ENCODE data around the gene CHRNB1. TPM values are rescaled to one million over a fixed set of nuclear protein-coding genes. Genes with fewer than 3 reads are reported as not detected.
A peak's percentile ranks its signal among the peaks of the same experiment; 100 is the strongest.

Gene CHRNB1
- total RNA-seq, 4 donors from 2014 or later = 5.0 to 12.8 (median 8.1) TPM

DNA sequence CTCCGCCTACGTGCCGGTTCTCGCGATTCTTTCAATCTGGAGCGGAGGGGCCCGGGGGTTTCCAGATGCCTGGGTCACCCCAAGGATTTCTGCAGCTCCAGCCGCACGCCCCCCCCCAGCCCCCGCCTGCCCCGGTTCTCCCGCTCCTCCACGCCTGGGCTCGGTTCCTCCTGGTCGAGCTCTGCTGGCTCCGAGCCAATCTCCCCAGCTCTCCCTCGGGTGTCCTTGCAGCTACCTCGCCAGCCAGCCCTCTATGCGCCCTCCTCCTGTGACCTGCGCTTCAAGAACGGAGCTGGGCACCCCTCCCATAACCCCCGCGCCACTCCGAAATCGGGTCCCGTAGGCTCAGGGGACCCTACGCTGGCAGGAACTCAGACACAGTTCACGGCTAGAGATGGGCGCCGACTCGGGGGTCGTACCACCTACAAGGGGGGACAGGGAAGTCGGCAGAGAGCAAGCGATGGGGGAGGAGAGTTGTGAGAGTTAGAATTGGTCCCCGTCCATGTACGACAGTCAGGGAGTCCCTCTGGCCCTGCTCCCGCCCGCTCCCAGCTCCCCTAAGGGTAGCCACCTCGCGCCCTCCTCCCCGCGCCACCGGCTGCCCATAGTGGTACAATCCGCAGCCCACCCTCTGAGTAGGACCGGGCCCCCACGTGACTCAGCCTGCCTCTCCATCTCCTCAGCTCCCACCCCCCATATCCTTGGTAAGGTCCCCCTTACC, 4.6 kb upstream of the CHRNB1 start:
- WGBS = 7% methylated on average over 23 of the region's 46 CpGs
- Histone ChIP-seq H3K27ac (replicated peaks in 1 of 4) (no peak overlapping the region), H3K4me1 (peaks cover 64 to 72% (median 68%) of the 10 kb centered on the region in 4 donors)

DNA sequence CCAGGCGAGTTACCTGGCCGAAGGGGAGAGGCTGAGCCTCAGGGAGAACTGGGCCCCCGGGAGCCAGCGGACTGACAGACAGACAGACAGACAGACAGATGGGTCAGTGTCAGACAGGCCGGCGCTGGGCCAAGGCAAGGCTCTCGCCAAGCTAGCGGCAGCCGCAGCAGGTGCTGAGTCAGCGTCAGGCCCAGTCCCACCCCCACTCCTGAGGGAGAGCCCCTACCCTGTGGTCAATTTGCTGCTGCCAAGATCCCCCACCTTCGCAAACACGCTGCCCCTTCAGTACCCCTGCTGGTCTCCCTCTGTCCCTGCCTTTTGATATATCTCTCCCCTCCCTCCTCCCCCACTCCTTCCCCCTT, 4.0 kb upstream of the CHRNB1 start:
- Histone ChIP-seq H3K27ac (replicated peaks in 1 of 4) (no peak overlapping the region), H3K36me3 (no peaks in the 10 kb centered on the region), H3K4me1 (peaks cover 64 to 72% (median 67%) of the 10 kb centered on the region in 4 donors), H3K9me3 (no peaks in the 10 kb centered on the region), H3K4me3 (peak overlapping the region in 2 of 4 donors; percentile 37 to 43), H3K27me3 (peaks cover 0 to 98% (median 48%) of the 10 kb centered on the region in 4 donors)
- WGBS = 23% methylated on average over 12 of the region's 12 CpGs
- intact Hi-C loops (cut with DNase I) = no loop called here
- DNase-seq (ENCODE audit: extremely low spot score) = no peak
- TF ChIP-seq POLR2A (IDR thresholded peaks at IDR 0.05; ENCODE audit: low read depth) = no peak
- TF ChIP-seq EP300 (IDR thresholded peaks at IDR 0.05) = no peak
- no peak for TF ChIP-seq POLR2AphosphoS5 (IDR thresholded peaks at IDR 0.05)
- TF ChIP-seq, protein P1, sequence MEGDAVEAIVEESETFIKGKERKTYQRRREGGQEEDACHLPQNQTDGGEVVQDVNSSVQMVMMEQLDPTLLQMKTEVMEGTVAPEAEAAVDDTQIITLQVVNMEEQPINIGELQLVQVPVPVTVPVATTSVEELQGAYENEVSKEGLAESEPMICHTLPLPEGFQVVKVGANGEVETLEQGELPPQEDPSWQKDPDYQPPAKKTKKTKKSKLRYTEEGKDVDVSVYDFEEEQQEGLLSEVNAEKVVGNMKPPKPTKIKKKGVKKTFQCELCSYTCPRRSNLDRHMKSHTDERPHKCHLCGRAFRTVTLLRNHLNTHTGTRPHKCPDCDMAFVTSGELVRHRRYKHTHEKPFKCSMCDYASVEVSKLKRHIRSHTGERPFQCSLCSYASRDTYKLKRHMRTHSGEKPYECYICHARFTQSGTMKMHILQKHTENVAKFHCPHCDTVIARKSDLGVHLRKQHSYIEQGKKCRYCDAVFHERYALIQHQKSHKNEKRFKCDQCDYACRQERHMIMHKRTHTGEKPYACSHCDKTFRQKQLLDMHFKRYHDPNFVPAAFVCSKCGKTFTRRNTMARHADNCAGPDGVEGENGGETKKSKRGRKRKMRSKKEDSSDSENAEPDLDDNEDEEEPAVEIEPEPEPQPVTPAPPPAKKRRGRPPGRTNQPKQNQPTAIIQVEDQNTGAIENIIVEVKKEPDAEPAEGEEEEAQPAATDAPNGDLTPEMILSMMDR (IDR thresholded peaks at IDR 0.05) = no peak

More for the DNA sequence above, 4.6 kb upstream of the CHRNB1 start:
- intact Hi-C loops (cut with DNase I) = no loop called here
- TF ChIP-seq EP300 (IDR thresholded peaks at IDR 0.05) (no peak), POLR2A (IDR thresholded peaks at IDR 0.05; ENCODE audit: low read depth) (no peak), POLR2AphosphoS5 (IDR thresholded peaks at IDR 0.05) (no peak)
- TF ChIP-seq, protein P1 (IDR thresholded peaks at IDR 0.05) = no peak
- Histone ChIP-seq H3K4me3 (peak overlapping the region; percentile 37 to 48 (median 40)), H3K36me3 (no peaks in the 10 kb centered on the region), H3K27me3 (peaks cover 0 to 98% (median 43%) of the 10 kb centered on the region in 4 donors), H3K9me3 (no peaks in the 10 kb centered on the region)
- DNase-seq (ENCODE audit: extremely low spot score) = no peak

DNA sequence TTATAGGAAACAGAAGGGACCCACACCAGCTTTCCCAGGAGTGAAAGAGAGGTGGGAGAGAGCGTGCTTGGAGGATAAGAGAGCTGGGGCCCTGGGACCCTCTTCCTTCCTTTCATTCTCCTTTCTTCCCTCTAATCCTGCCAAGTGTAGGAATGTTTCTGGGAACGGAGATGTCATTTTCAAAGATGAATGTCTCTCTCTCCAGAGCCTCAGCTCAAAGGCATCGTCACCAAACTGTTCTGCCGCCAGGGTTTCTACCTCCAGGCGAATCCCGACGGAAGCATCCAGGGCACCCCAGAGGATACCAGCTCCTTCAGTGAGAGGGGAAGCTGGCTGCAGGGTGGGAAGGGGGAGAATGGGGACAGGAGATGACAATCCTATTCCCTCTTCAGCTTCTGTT, 3.6 kb upstream of the CHRNB1 start:
- Histone ChIP-seq H3K27ac (replicated peaks in 1 of 4) (no peak overlapping the region), H3K4me1 (peaks cover 60 to 69% (median 64%) of the 10 kb centered on the region in 4 donors), H3K4me3 (no peak overlapping the region), H3K27me3 (peaks cover 0 to 98% (median 51%) of the 10 kb centered on the region in 4 donors), H3K9me3 (no peaks in the 10 kb centered on the region), H3K36me3 (no peaks in the 10 kb centered on the region)
- WGBS = 46% methylated on average over 7 of the region's 7 CpGs
- intact Hi-C loops (cut with DNase I) = no loop called here
- TF ChIP-seq POLR2AphosphoS5 (IDR thresholded peaks at IDR 0.05) (no peak), POLR2A (IDR thresholded peaks at IDR 0.05; ENCODE audit: low read depth) (no peak), EP300 (IDR thresholded peaks at IDR 0.05) (no peak)
- TF ChIP-seq, protein P1 (IDR thresholded peaks at IDR 0.05) = no peak
- DNase-seq (ENCODE audit: extremely low spot score) = no peak

DNA sequence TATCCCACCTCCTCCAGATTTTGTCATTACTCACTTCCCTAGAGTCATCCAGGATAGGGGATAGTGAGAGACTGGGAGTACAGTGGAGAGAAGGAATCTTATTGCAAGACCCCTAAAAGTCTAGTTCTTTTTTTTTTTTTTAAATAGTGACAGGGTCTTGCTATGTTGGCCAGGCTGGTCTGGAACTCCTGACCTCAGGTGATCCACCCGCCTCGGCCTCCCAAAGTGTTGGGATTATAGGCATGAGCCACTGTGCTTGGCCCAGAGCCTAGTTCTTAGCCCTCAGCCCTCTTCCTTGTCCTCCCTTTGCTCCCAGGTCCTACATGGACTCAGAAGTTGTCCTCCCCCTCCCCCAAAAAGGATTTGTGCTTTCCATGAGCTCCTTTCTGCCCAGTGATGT, 2.7 kb upstream of the CHRNB1 start:
- 92% methylated on average over 2 of the region's 2 CpGs for WGBS
- TF ChIP-seq EP300 (IDR thresholded peaks at IDR 0.05) (no peak), POLR2A (IDR thresholded peaks at IDR 0.05; ENCODE audit: low read depth) (no peak), POLR2AphosphoS5 (IDR thresholded peaks at IDR 0.05) (no peak)
- TF ChIP-seq, protein P1 (IDR thresholded peaks at IDR 0.05) = no peak
- no peak overlapping the region for H3K4me3 ChIP-seq
- DNase-seq (ENCODE audit: extremely low spot score) = no peak
- H3K36me3 ChIP-seq = no peaks in the 10 kb centered on the region
- intact Hi-C loops (cut with DNase I) = no loop called here
- no peaks in the 10 kb centered on the region for H3K9me3 ChIP-seq
- H3K27me3 ChIP-seq = peaks cover 0 to 99% (median 59%) of the 10 kb centered on the region in 4 donors
- no peak overlapping the region for H3K27ac ChIP-seq (replicated peaks in 1 of 4)
- peaks cover 51 to 67% (median 62%) of the 10 kb centered on the region in 4 donors for H3K4me1 ChIP-seq

Measured in esophagus muscularis mucosa (tissue), 4 donors.